AG09309 (cell line): ENCODE data around the gene ZNF692.

Experiments
- DNase-seq: peaks from one replicate; pipeline ENCODE4 v3.0.0-alpha.2; 2010; ENCODE audit warnings: low read depth
- H3K4me3 ChIP-seq: 2 replicates; pipeline ENCODE4 v1.5.1; 2011; ENCODE audit warnings: mild to moderate bottlenecking, low read depth, low read length, moderate library complexity; ENCODE audit not compliant: control insufficient read depth
- TF ChIP-seq, protein P1 (sequence below): IDR thresholded peaks from 2 replicates; pipeline ENCODE4 v1.5.1; 2011; ENCODE audit warnings: mild to moderate bottlenecking, low read depth, low read length, inconsistent platforms; ENCODE audit not compliant: insufficient read depth, control insufficient read depth; ENCODE audit errors: missing control alignments

Gene ZNF692

DNA sequence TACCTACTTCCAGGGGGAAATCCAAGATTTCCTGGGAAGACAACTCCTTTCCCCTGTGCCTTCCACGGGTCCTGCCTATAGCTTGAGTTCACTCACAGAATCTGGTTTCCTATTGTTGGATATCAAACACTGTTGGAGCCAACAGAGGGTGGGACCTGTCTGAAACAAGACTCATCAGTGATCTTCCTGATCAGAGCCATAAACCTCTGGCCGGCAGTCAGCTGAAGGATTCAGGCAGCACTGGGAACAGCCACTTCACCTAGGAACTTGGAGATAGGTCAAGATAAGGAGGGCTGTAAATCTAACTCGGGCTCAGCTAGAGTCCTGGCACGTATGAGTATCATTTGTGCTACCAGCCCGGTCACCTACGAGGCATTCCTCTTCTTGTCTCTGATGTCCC lies 56.4 kb downstream of the ZNF692 start:
- H3K4me3 ChIP-seq = no peak overlapping the region
- no peak for DNase-seq
- TF ChIP-seq, protein P1, sequence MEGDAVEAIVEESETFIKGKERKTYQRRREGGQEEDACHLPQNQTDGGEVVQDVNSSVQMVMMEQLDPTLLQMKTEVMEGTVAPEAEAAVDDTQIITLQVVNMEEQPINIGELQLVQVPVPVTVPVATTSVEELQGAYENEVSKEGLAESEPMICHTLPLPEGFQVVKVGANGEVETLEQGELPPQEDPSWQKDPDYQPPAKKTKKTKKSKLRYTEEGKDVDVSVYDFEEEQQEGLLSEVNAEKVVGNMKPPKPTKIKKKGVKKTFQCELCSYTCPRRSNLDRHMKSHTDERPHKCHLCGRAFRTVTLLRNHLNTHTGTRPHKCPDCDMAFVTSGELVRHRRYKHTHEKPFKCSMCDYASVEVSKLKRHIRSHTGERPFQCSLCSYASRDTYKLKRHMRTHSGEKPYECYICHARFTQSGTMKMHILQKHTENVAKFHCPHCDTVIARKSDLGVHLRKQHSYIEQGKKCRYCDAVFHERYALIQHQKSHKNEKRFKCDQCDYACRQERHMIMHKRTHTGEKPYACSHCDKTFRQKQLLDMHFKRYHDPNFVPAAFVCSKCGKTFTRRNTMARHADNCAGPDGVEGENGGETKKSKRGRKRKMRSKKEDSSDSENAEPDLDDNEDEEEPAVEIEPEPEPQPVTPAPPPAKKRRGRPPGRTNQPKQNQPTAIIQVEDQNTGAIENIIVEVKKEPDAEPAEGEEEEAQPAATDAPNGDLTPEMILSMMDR = no peak

DNA sequence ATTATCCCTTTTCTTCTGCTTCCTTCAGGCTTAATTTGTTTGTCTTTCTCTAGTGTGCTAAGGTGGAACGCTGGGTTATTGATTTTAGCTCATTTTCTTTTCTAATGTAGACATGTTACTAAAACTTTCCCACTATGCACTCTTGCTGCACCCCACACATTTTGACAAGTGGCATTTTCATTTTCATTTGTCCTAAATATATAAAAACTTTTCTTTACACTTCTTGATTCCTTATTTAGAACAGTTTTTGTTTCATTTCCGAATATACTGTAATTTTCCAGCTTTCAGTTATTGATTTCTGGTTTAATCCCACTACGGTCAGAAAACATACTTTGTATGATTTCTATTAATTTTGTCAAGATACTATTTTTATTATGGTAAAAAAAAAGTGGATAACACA lies 58.4 kb downstream of the ZNF692 start:
- TF ChIP-seq, protein P1 = no peak
- DNase-seq = no peak
- no peak overlapping the region for H3K4me3 ChIP-seq
